GF-D8 (cell line): Measurements from ENCODE around the gene TARS3.
"Not testable (repeated sequence)": the region's sequence is repeated elsewhere in the genome, so short reads cannot be mapped to it uniquely, and the experiment has no call there.

Experiments used
- DNase-seq: peaks from one replicate; lab custom pipeline; 2025; lab: John Stamatoyannopoulos, UW

TARS3 gene

DNA sequence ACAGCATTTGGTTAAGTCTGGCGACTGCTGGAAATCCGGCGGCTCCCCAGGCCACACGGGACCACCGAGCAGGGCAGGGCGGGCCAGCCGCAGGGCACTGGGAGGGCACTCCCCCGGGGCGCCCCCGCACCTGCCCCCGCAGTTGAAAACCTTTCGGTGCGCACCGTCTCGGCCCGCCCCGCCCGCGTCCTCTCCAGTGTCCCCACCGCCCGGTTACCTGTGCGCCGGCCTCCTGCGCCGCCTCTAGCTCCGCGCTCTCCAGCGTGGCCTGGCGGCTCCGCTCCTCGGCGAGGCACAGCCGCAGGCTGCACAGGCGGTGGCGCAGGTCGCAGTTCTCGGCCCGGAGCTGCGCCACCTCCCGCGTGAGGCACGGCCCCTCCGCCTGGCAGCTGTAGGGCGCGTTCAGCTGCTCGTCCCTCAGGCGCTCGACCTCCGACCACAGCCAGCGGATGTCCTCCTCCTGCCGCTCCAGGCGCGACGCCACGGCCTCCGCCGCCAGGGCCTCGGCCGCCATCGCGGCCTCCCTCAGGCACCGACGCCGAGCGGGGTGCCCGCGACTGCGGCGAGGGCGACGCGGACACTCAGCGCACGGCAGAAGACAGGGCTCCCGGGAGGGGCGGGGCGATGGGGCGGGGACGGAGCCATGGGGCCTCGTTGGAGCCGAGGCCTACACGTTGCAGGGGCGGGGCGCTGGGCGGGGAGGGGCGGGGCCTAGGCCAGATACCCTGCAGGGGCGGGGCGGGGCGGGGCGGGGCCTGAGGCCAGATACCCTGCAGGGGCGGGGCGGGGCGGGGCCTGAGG lies at the start of gene TARS3:
TARS3 (minus strand) TSS at position 600 of the 801 bp plus-strand sequence; CDS start at position 514, 86 bp downstream.
- DNase-seq = peak; percentile 62

GRCh38 chr15:101773496-101774100 lies 49.3 kb upstream of the TARS3 start:
- no peak for DNase-seq

GRCh38 chr15:101772921-101773320 lies 48.6 kb upstream of the TARS3 start:
- no peak for DNase-seq

GRCh38 chr15:101767083-101767640 lies 42.9 kb upstream of the TARS3 start:
- DNase-seq = not testable (repeated sequence)

DNA sequence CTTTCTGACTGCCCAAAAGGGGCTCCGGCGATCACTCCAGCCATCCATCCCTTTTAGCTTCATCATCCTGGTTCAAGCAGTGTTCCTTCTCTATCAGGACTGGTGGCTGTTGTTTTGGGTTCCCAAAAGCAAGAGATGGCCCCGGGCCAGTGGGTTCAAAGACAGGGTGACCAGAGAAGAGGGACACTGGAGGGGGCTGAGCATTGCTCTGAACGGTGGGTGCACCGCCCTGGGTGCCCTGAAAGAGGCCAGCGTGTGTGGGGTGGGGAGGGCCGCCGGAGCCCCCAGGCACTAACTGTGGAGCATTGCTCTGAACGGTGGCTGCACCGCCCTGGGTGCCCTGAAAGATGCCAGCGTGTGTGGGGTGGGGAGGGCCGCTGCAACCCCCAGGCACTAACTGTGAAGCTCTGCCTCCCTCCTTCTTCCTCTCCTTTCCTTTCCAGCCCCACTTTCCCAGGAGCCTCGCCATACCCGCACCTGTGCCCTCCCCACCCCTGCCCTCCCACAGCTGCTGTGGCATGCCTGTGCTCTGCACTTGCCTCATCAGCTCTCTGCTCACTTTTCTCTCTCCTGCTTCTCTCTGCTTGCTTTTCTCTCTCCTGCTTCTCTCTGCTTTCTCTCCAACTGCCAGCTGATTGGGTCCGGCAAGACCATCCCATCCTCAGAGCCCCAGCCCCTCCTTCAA lies 41.6 kb upstream of the TARS3 start:
- DNase-seq = no peak

- DNase-seq = not testable (repeated sequence)
Measured at GRCh38 chr15:101765340-101765671, 41.0 kb upstream of the TARS3 start.

DNA sequence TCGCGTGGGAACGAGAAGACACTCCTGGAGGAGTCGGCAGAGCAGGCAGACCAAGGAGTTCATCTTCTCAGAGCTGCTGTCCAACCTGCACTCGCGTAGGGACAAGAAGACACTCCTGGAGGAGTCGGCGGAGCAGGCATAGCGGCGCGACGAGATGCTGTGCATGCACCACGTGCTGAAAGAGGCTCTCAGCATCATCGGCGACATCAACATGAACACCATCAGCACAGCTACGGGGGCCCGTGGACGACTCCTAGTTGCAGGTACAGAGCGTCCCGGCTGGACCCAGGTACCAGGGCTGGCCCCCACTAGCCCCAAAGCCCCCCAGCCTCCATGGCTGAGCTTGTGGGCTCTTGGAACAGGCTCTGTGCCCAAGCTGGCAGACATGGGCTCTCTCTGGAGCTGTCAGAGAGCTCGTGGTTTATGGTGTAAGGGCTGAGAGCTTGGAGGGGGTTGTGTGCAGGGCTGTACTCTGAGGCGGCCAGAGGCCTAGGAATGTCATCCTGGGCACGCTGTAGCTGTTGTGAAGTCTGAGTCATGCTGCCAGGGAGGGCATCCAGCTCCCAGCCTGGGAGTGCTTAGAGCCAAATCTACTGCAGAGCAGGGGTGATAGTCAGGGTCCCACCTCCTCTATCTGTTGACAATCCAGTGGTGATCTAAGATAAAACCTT lies 40.5 kb upstream of the TARS3 start:
- DNase-seq = not testable (repeated sequence)

DNA sequence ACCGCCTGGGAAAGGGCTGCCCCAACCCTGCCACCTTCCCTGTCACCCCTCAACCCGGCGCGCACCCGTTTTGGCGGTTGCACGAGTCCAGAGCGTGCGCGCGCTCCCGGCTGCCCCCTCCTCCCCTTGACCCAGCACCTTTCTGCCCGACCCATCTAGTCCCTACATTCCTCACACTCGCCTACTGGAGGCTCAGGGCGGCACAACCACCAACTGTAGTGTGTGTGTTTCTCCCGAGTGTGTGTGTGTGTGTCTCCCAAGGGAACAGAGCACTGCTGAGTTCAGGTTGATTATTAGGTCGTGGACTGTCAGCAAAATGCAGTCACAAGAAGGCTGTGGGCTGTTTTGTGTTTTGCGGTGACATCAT lies 22.4 kb upstream of the TARS3 start:
- DNase-seq = not testable (repeated sequence)

DNA sequence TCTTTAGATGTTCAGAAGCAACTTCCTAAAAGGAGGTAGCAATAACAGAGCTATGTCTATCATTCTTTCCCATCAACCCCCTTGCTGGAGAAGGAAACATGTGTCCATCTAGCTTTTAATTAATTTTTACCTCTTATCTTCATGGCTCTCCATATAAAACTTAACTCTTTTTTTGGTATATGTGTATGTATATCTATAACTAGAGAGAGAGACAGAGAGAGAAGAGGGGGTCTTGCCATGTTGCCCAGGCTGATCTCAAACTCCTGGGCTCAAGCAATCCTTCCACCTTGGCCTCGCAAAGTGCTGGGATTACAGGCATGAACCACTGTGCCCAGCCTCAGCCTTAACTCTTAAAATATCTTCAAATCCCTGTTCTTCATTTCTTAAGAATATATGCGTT lies 10.6 kb upstream of the TARS3 start:
- DNase-seq = not testable (repeated sequence)

DNA sequence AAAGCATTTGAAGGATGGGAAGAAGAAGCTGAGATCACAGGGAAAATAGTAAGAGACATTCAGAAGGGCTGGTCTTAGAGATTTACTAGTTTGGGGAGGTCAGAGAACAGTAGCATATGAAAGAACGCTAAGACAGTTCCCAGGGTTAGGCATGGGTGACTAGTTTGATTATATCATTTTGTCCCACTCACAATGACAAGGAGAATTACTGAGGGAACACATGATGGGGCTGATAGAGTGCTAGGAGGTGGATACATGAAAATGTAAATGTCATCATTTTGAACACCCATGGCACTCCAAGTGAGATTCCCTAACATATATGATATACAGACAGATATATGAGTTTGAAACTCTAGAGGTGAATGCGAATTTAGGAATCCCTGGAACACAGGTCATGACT lies 9.3 kb upstream of the TARS3 start:
- no peak for DNase-seq

DNA sequence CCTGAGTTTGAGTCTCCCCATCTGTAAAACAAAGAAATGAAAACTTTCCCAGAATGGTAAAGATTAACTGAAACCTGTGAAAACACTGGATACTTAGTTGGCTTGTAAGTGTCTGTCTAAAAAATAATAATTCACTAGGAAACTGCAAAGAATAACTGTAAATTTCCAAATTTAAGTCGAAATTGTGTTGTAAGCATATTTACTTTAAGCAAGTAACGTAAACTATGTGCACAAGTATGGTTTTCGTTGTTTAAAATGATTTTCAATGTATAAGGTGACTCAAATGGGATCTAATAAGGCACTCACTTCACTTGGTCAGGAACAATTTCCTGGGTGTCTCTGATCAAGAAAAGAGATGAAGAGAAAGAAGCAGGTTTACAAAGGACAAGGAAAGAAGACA lies 8.5 kb upstream of the TARS3 start:
- DNase-seq = no peak

- DNase-seq = no peak
Measured at GRCh38 chr15:101731746-101732145, 7.5 kb upstream of the TARS3 start.

GRCh38 chr15:101727186-101727585 lies 2.9 kb upstream of the TARS3 start:
- DNase-seq = no peak

- no peak for DNase-seq
Measured at GRCh38 chr15:101725073-101725472, 800 bp upstream of the TARS3 start.

GRCh38 chr15:101724675-101725005 lies 367 bp upstream of the TARS3 start:
- no peak for DNase-seq

GRCh38 chr15:101723171-101723873 lies 951 bp downstream of the TARS3 start:
- peak; percentile 11 for DNase-seq

DNA sequence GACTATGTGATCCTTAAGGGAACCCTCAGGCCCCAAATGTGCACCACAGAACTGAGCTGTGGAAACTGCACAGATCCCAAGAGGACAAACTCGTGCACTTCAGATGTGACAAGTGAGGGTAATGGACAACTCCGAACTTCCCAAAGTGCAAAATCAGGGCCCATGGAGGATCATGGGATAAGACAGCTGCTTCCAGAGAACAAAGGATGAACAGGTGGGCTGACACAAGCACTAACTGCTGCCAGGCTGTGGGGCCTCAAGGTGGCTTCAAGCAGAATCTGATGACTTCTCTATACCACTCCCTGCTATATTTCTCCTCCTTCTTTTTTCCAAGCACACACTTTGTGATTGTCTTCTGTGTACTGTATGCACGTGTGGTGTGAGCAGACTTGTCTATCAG lies 5.4 kb downstream of the TARS3 start:
- DNase-seq = no peak

- DNase-seq = no peak
Measured at GRCh38 chr15:101712078-101712477, 12.2 kb downstream of the TARS3 start.

GRCh38 chr15:101710806-101711205 lies 13.5 kb downstream of the TARS3 start:
- no peak for DNase-seq

- no peak for DNase-seq
Measured at GRCh38 chr15:101709466-101709865, 14.8 kb downstream of the TARS3 start.

DNA sequence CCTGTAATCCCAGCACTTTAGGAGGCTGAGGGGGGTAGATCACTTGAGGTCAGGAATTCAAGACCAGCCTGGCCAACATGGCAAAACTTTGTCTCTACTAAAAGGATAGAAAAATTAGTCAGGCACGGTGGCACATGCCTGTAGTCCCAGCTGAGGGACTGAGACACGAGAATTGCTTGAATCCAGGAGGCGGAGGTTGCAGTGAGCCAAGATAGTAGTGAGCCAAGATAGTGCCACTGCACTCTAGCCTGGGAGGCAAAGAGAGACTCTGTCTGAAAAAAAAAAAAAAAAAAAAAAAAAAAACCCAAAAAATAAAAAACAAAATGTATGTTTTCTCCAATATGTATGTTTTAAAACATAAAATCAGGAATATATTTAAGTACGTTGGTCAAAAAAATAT lies 16.3 kb downstream of the TARS3 start:
- DNase-seq = no peak

DNA sequence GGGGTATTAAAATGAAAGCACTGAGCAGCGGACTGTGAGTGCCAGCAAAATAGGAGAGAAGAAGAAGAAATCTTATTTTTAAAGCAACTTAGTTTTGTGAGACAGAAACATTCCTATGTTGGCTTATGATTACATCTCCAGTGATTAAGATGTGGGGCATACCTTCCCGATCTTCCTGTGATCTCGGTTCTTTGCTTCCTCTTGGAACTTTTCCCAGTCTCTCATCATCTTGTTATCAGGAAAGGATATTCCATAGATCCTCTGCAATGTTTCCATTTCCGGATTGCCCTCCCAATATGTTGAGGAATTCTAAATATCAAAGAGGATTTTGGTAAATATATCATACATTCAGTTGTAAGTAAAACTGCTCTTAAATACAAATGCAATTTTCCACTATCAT lies 22.2 kb downstream of the TARS3 start:
- DNase-seq = no peak
